ENCODE data around the gene LRP1. TPM values are rescaled to one million over a fixed set of nuclear protein-coding genes. Genes with fewer than 3 reads are reported as not detected.

Gene LRP1
- total RNA-seq, 1 donor from 2014 or later, result 24.5 TPM

DNA sequence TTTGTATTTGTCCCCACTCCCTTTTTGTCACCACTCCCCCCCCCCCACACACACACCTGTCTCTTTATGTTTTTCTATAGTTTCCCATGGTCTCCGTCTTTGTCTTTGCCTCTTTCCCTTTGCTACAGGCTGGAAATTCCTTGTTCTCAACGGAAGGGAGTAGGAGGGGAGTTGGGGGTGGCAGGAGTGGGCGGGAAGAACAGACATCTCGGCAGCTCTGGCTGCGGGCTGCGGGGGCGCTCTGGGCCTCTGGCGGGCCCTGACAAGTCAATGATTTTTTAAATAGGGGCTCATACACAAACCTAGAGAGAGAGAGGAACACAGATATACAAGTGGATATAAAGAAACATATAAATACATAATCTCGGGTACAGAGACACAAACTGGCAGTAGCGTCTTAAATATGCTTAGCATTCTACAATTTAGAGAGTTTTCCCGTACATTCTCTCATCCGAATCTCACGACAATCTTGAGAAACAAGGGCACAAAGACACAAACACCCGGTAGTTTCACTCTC, 41.7 kb upstream of the LRP1 start:
- FAIRE-seq, result no peak
- DNase-seq (ENCODE audit: low read depth), result peak; percentile 73

DNA sequence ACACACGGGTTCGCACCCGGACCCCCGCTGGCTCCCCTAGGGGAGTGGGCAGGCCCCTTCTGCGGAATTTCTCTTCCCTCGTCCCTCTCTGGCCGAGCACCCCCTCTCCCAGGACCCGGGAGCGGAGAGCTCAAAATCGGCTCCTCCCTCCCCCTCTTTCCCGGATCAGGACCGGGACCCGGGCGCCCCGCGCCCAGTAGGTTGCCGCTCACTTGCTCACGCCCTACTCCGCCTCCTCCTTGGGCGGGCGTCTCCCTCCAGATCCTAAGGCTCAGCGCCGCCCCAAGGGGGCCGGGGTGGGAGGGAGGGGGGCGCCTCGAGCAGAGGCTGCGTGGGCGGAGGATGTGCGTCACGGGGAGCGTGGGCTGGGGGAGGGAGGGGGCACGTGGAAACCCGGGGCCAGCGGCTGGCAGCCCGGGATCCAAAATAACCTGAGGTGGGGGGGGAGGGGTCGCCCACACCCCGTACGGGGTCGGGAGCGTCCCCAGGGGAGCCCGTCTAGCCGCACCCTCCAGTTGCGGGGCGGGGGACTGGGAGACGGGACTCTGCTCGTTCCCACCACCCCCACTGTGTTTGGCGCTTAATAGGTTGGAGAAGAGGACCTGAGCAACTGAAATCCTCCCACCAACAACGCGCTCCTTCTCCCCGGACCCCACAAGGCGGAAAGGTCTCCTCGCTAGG, 41.1 kb upstream of the LRP1 start:
- DNase-seq (ENCODE audit: low read depth) (peak; percentile 78), FAIRE-seq (no peak)
- no peaks in the 10 kb centered on the region for H3K27me3 ChIP-seq (ENCODE audit: control insufficient read depth, insufficient read depth, low read length)
- peak overlapping the region; percentile 57 for H3K4me3 ChIP-seq (ENCODE audit: low read depth, low read length)
- H3K36me3 ChIP-seq (ENCODE audit: control insufficient read depth, insufficient read depth, low read length), result peaks cover 14% of the 10 kb centered on the region
- TF ChIP-seq, protein P1, sequence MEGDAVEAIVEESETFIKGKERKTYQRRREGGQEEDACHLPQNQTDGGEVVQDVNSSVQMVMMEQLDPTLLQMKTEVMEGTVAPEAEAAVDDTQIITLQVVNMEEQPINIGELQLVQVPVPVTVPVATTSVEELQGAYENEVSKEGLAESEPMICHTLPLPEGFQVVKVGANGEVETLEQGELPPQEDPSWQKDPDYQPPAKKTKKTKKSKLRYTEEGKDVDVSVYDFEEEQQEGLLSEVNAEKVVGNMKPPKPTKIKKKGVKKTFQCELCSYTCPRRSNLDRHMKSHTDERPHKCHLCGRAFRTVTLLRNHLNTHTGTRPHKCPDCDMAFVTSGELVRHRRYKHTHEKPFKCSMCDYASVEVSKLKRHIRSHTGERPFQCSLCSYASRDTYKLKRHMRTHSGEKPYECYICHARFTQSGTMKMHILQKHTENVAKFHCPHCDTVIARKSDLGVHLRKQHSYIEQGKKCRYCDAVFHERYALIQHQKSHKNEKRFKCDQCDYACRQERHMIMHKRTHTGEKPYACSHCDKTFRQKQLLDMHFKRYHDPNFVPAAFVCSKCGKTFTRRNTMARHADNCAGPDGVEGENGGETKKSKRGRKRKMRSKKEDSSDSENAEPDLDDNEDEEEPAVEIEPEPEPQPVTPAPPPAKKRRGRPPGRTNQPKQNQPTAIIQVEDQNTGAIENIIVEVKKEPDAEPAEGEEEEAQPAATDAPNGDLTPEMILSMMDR (IDR thresholded peaks at IDR 0.05; ENCODE audit: insufficient read depth, low read length, severe bottlenecking), result no peak

More for the DNA sequence above, 41.7 kb upstream of the LRP1 start:
- peak overlapping the region; percentile 57 for H3K4me3 ChIP-seq (ENCODE audit: low read depth, low read length)
- no peaks in the 10 kb centered on the region for H3K27me3 ChIP-seq (ENCODE audit: control insufficient read depth, insufficient read depth, low read length)
- TF ChIP-seq, protein P1 (IDR thresholded peaks at IDR 0.05; ENCODE audit: insufficient read depth, low read length, severe bottlenecking), result peak; percentile 19
- peaks cover 10% of the 10 kb centered on the region for H3K36me3 ChIP-seq (ENCODE audit: control insufficient read depth, insufficient read depth, low read length)

DNA sequence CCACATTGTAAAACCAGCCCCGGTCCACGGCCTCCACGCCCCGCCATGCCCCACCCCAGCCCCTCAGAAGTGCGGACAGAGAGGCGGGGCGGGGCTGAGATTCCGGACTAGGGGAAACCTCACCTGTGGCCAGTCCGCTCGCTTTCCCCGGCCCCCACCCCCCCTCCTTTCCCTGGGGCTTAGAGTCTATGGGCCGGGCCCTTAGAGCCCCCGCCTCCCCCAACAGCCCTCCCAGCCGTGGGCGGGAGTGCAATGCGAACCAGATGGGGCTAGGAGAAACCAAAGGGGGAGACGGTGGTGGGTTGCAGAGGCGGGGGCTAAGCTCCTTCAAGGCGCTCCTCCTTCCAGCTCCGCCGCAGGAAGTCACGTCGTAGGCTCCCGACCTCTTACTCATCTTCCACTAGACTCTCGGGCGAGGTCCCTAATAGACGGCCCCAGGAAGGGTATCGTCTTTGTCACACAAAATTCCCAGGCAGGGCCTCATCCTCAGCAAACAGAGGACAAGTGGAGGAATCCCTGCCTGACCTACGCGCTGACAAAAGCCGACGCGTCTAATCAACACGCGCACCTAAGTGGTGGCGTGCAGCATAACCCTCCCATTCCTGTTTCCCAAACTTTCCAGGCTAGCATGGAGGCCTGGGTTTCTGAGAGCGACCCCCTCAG, 40.5 kb upstream of the LRP1 start:
- FAIRE-seq, result no peak
- H3K36me3 ChIP-seq (ENCODE audit: control insufficient read depth, insufficient read depth, low read length), result peaks cover 17% of the 10 kb centered on the region
- no peaks in the 10 kb centered on the region for H3K27me3 ChIP-seq (ENCODE audit: control insufficient read depth, insufficient read depth, low read length)
- peak overlapping the region; percentile 57 for H3K4me3 ChIP-seq (ENCODE audit: low read depth, low read length)
- TF ChIP-seq, protein P1 (IDR thresholded peaks at IDR 0.05; ENCODE audit: insufficient read depth, low read length, severe bottlenecking), result no peak
- peak; percentile 93 for DNase-seq (ENCODE audit: low read depth)

DNA sequence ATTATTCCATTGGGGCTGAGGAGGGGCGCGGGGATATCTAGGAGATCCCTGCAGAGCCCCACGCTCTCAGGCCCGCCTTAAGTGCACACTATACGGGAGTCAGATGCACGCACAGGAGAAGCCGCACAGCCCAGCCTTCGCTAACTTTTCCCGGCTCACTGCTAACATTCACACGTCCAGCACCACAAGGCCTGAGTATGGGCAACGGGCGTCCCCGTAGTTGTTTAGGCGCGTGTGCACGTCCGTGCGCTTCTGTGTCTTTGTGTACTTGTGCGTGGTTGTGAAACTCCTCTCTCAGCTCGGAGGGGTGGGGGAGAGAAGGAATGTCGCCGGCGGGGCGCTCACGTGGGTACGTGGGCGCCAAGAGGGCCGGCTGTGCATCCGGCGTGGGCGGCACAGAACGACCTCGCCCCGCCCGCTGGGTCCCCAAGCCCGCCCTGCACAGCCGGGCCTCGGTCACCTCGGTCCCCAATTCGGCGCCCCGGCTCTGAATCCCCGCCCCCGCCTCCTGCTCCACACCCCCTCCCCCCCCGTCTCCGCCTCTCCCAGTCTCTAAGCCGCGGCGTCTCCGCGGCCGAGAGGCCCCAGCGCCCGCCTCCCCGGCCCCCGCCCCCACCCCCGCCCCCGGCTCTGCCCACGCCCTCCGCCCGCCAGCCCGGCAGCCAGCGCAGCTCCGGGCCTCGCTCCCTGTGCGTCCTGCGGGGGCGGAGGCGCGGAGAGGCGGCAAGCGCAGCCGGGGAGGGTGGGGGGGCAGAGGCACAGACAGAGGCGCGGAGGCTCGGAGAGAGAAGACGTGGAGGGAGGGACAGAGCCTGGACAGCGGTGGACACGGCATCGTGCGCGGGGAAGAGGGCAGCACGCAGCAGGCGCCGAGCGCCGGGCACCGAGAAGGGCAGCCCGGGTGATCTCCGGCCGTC, 39.7 kb upstream of the LRP1 start, which contains the start of gene NAB2:
Gene NAB2 (plus strand): TSS at position 761 of the 917 bp plus-strand sequence. CDS start 158 bp downstream, outside the sequence.
- no peak for FAIRE-seq
- peaks cover 21% of the 10 kb centered on the region for H3K36me3 ChIP-seq (ENCODE audit: control insufficient read depth, insufficient read depth, low read length)
- H3K27me3 ChIP-seq (ENCODE audit: control insufficient read depth, insufficient read depth, low read length), result no peaks in the 10 kb centered on the region
- DNase-seq (ENCODE audit: low read depth), result peak; percentile 88
- peak within 1 kb of the TSS; percentile 57 for H3K4me3 ChIP-seq (ENCODE audit: low read depth, low read length)
- TF ChIP-seq, protein P1 (IDR thresholded peaks at IDR 0.05; ENCODE audit: insufficient read depth, low read length, severe bottlenecking), result no peak

All from bronchial epithelial cell (primary cell).